Naive thymus-derived CD4-positive, alpha-beta T cell (primary cell): ENCODE results near the gene RPL35A. TPM values are rescaled to one million over a fixed set of nuclear protein-coding genes. Genes with fewer than 3 reads are reported as not detected.

Source experiments
- ATAC-seq: fragments of 150-1000 bp; cut with Tn5 transposase; 2 replicates; pipeline ENCODE4 v1.10.0; 2021; ENCODE audit warnings: mild to moderate bottlenecking, moderate library complexity
- CTCF ChIA-PET: fragments of 350-600 bp; sonication (Branson Sonifier 250); formaldehyde crosslinking; loops from one replicate; lab custom pipeline; 2021; ENCODE audit warnings: antibody characterized with exemption; lab: Charles Lee
- POLR2A ChIA-PET: fragments of 350-600 bp; sonication (Branson Sonifier 250); formaldehyde crosslinking; loops from one replicate; lab custom pipeline; 2021; ENCODE audit warnings: antibody characterized with exemption, inconsistent platforms; lab: Charles Lee
- DNase-seq, 9 donors: peaks; one replicate each; pipeline versions ENCODE4 v3.0.0 to v3.0.0-alpha.2; 2020 to 2022; ENCODE audit warnings: mixed read lengths in 1 of 9
- H3K27ac ChIP-seq: one replicate; pipeline ENCODE4 v1.7.0; 2013; ENCODE audit warnings: mild to moderate bottlenecking, low read depth, low read length, moderate library complexity
- H3K27me3 ChIP-seq, 2 donors: one replicate each; pipeline ENCODE4 v1.7.0; 2013; ENCODE audit warnings: low read length in 2 of 2, mild to moderate bottlenecking in 2 of 2, moderate library complexity in 2 of 2; ENCODE audit not compliant: control insufficient read depth in 2 of 2, insufficient read depth in 2 of 2
- H3K36me3 ChIP-seq, 3 experiments: 1 replicate in 2 of 3; 2 replicates in 1 of 3; pipeline ENCODE4 v1.7.0; 2013; ENCODE audit warnings: low read length in 3 of 3, mild to moderate bottlenecking in 3 of 3, moderate library complexity in 1 of 3; ENCODE audit not compliant: insufficient read depth in 3 of 3, control insufficient read depth in 2 of 3
- H3K4me1 ChIP-seq, 2 donors: one replicate each; pipeline ENCODE4 v1.7.0; 2013; ENCODE audit warnings: low read length in 2 of 2, mild to moderate bottlenecking in 2 of 2, moderate library complexity in 1 of 2; ENCODE audit not compliant: control insufficient read depth in 2 of 2, insufficient read depth in 2 of 2
- H3K4me3 ChIP-seq: 2 replicates; pipeline ENCODE4 v1.7.0; 2013; ENCODE audit warnings: mild to moderate bottlenecking, low read length
- H3K9me3 ChIP-seq, 3 experiments: 1 replicate in 2 of 3; 2 replicates in 1 of 3; pipeline ENCODE4 v1.7.0; 2013; ENCODE audit warnings: low read length in 3 of 3; ENCODE audit not compliant: control insufficient read depth in 2 of 3
- H3K27ac Mint-ChIP-seq, 9 donors: one replicate each; pipeline ENCODE4 v1.8.0; 2020 to 2022; ENCODE audit warnings: mixed read lengths in 9 of 9, mild to moderate bottlenecking in 8 of 9, moderate library complexity in 5 of 9, inconsistent platforms in 2 of 9
- H3K27me3 Mint-ChIP-seq, 5 donors: one replicate each; pipeline ENCODE4 v1.8.0; 2021 to 2022; ENCODE audit warnings: mixed read lengths in 5 of 5, mild to moderate bottlenecking in 1 of 5
- H3K36me3 Mint-ChIP-seq, 5 donors: one replicate each; pipeline ENCODE4 v1.8.0; 2020 to 2022; ENCODE audit warnings: mixed read lengths in 5 of 5, mild to moderate bottlenecking in 3 of 5, inconsistent platforms in 1 of 5
- H3K4me1 Mint-ChIP-seq, 7 donors: one replicate each; pipeline ENCODE4 v1.8.0; 2020 to 2022; ENCODE audit warnings: mixed read lengths in 7 of 7, mild to moderate bottlenecking in 3 of 7, inconsistent platforms in 1 of 7
- H3K4me3 Mint-ChIP-seq, 10 donors: one replicate each; pipeline ENCODE4 v1.8.0; 2020 to 2022; ENCODE audit warnings: mild to moderate bottlenecking in 10 of 10, mixed read lengths in 10 of 10, moderate library complexity in 6 of 10, inconsistent platforms in 2 of 10
- H3K9me3 Mint-ChIP-seq, 11 donors: one replicate each; pipeline ENCODE4 v1.8.0; 2020 to 2022; ENCODE audit warnings: mixed read lengths in 11 of 11, mild to moderate bottlenecking in 4 of 11, inconsistent platforms in 1 of 11, moderate library complexity in 1 of 11
- intact Hi-C, 2 donors: fragments of 100-400 bp; cut with micrococcal nuclease; formaldehyde crosslinking; loops; one replicate each; pipeline ENCODE4 v1.15.1; 2023
- polyA plus RNA-seq, 2 donors: library from polyadenylated mRNA; unstranded; fragments of 300-500 nt; fragmentation: Illumina TruSeq; gene quantifications; one replicate each; pipeline ENCODE4 v1.2.3, GENCODE V29; 2021
- total RNA-seq, 6 experiments: library from RNA in 5 of 6; stranded (reverse) in 5 of 6; gene quantifications; 1 replicate in 5 of 6; 2 replicates in 1 of 6; pipeline ENCODE4 v1.2.3 and lab custom pipeline; 2021 to 2026

Gene RPL35A
- total and polyA plus RNA-seq, 7 experiments from 2014 or later: 1,070 to 2,760 (median 1,979) TPM

DNA sequence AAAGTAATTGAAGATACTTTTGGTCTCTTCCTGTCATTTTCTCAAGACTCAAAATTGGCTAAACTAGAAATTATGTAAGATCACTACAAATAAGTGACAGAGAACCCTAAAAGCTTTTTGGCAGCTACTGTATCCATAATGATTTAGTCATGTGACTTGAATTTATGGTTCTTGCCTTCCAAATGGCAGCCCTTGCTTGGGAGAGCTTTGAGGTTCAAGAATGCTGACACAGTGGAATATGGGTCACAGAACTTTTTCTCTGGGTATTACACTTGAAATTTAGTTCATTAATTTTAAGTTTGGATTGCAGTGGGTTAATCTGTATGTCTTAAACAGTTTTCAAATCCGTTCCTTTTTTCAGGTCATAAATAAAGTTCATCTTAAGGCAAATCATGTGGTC, 24.0 kb downstream of the RPL35A start:
- peaks cover 0 to 40% (median 22%) of the 10 kb centered on the region in 5 donors for H3K36me3 Mint-ChIP-seq
- peaks cover 0 to 3% (median 0%) of the 10 kb centered on the region in 7 donors for H3K4me1 Mint-ChIP-seq
- Histone ChIP-seq H3K4me3 (no peak overlapping the region), H3K4me1 (no peaks in the 10 kb centered on the region), H3K36me3 (peaks cover 0 to 6% (median 0%) of the 10 kb centered on the region in 3 experiments), H3K9me3 (no peaks in the 10 kb centered on the region), H3K27ac (no peak overlapping the region), H3K27me3 (no peaks in the 10 kb centered on the region)
- no peak for DNase-seq
- ATAC-seq: no peak
- intact Hi-C loops: no loop called here
- H3K27ac Mint-ChIP-seq: no peak overlapping the region
- peaks cover 0 to 12% (median 5%) of the 10 kb centered on the region in 11 donors for H3K9me3 Mint-ChIP-seq
- no peaks in the 10 kb centered on the region for H3K27me3 Mint-ChIP-seq
- H3K4me3 Mint-ChIP-seq: no peak overlapping the region
- ChIA-PET CTCF (no interaction called here), POLR2A (interaction anchor here (0.7 kb wide), 1 partner anchor 23 kb away, joined by 3 read pairs; no protein-coding TSS in a partner anchor)

- Mint-ChIP-seq H3K4me3 (no peak overlapping the region), H3K36me3 (peaks cover 0 to 44% (median 27%) of the 10 kb centered on the region in 5 donors), H3K27me3 (no peaks in the 10 kb centered on the region), H3K9me3 (peaks cover 0 to 12% (median 5%) of the 10 kb centered on the region in 11 donors), H3K27ac (no peak overlapping the region), H3K4me1 (peaks cover 0 to 3% (median 0%) of the 10 kb centered on the region in 7 donors)
- POLR2A ChIA-PET: no interaction called here
- no peak overlapping the region for H3K27ac ChIP-seq
- H3K4me1 ChIP-seq: no peaks in the 10 kb centered on the region
- DNase-seq (no peak), ATAC-seq (no peak)
- CTCF ChIA-PET: no interaction called here
- no peaks in the 10 kb centered on the region for H3K9me3 ChIP-seq
- H3K36me3 ChIP-seq: peaks cover 0 to 6% (median 0%) of the 10 kb centered on the region in 3 experiments
- no peaks in the 10 kb centered on the region for H3K27me3 ChIP-seq
- intact Hi-C loops: no loop called here
- H3K4me3 ChIP-seq: no peak overlapping the region
Measured at GRCh38 chr3:197975311-197975710, 25.3 kb downstream of the RPL35A start.

DNA sequence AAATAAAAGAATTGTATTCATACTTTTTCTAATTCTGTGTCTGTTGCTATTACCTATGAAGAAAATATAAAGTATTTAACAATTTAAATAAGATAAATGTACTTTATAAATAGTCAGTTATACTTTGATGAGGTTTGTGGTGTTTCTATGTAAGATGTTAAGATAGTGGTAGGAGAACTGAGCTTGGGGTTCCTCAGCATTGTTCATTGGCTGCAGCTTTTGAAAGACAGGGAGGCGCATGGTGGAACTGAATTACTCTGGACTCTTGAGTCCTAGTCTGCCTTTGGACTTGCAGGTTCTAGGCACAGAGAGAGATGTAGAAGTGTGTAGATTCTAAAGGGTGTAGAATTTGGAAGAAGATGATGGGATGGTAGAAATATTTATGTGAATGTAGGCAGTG, 33.1 kb downstream of the RPL35A start:
- ChIA-PET POLR2A (no interaction called here), CTCF (no interaction called here)
- Mint-ChIP-seq H3K4me1 (peaks cover 5 to 30% (median 19%) of the 10 kb centered on the region in 7 donors), H3K36me3 (peaks cover 0 to 29% (median 11%) of the 10 kb centered on the region in 5 donors), H3K27me3 (no peaks in the 10 kb centered on the region), H3K27ac (peak overlapping the region in 3 of 9 donors; percentile 25 to 72 (median 65)), H3K4me3 (peak overlapping the region in 1 of 10 donors; percentile 56), H3K9me3 (no peaks in the 10 kb centered on the region)
- DNase-seq (no peak), ATAC-seq (no peak)
- H3K4me1 ChIP-seq: no peaks in the 10 kb centered on the region
- H3K27me3 ChIP-seq: no peaks in the 10 kb centered on the region
- no peak overlapping the region for H3K4me3 ChIP-seq
- H3K36me3 ChIP-seq: no peaks in the 10 kb centered on the region
- no peaks in the 10 kb centered on the region for H3K9me3 ChIP-seq
- no peak overlapping the region for H3K27ac ChIP-seq
- intact Hi-C loops: no loop called here

GRCh38 chr3:197989651-197990050, 39.7 kb downstream of the RPL35A start:
- Mint-ChIP-seq H3K4me3 (no peak overlapping the region), H3K27me3 (no peaks in the 10 kb centered on the region), H3K27ac (no peak overlapping the region), H3K36me3 (peaks cover 0 to 59% (median 37%) of the 10 kb centered on the region in 5 donors), H3K4me1 (no peaks in the 10 kb centered on the region), H3K9me3 (no peaks in the 10 kb centered on the region)
- no peaks in the 10 kb centered on the region for H3K9me3 ChIP-seq
- CTCF ChIA-PET: interaction anchor here (0.9 kb wide), 1 partner anchor 9 kb away, joined by 3 read pairs; no protein-coding TSS in a partner anchor
- H3K27ac ChIP-seq: no peak overlapping the region
- no peaks in the 10 kb centered on the region for H3K27me3 ChIP-seq
- H3K4me1 ChIP-seq: no peaks in the 10 kb centered on the region
- H3K4me3 ChIP-seq: no peak overlapping the region
- POLR2A ChIA-PET: interaction anchor here (0.6 kb wide), 1 partner anchor 28 kb away, joined by 3 read pairs; no protein-coding TSS in a partner anchor
- ATAC-seq: no peak
- H3K36me3 ChIP-seq: peaks cover 0 to 9% (median 0%) of the 10 kb centered on the region in 3 experiments
- intact Hi-C loops: no loop called here
- no peak for DNase-seq

DNA sequence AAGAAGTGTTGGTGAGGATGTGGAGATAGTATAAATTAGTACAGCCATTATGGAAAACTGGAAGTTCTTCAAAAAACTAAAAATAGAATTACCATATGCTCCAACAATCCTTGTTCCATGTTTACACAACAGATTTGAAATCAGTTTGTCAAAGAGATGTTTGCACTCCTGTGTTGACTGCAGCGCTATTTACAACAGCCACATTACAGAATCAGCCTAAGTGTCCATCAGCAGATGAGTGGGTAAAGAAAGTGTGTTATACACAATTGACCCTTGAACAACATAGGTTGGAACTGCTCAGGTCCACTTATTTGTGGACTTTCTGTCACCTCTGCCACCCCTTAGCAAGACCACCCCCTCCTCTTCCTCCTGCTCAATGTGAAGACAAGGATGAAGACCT, 44.7 kb downstream of the RPL35A start:
- ChIA-PET CTCF (no interaction called here), POLR2A (no interaction called here)
- no peaks in the 10 kb centered on the region for H3K4me1 ChIP-seq
- H3K9me3 ChIP-seq: no peaks in the 10 kb centered on the region
- no peaks in the 10 kb centered on the region for H3K27me3 ChIP-seq
- no peak overlapping the region for H3K4me3 ChIP-seq
- Mint-ChIP-seq H3K36me3 (peaks cover 0 to 64% (median 22%) of the 10 kb centered on the region in 5 donors), H3K4me1 (no peaks in the 10 kb centered on the region), H3K4me3 (no peak overlapping the region), H3K9me3 (no peaks in the 10 kb centered on the region), H3K27me3 (no peaks in the 10 kb centered on the region), H3K27ac (no peak overlapping the region)
- ATAC-seq (no peak), DNase-seq (no peak)
- intact Hi-C loops: no loop called here
- no peak overlapping the region for H3K27ac ChIP-seq
- H3K36me3 ChIP-seq: peaks cover 0 to 15% (median 0%) of the 10 kb centered on the region in 3 experiments

DNA sequence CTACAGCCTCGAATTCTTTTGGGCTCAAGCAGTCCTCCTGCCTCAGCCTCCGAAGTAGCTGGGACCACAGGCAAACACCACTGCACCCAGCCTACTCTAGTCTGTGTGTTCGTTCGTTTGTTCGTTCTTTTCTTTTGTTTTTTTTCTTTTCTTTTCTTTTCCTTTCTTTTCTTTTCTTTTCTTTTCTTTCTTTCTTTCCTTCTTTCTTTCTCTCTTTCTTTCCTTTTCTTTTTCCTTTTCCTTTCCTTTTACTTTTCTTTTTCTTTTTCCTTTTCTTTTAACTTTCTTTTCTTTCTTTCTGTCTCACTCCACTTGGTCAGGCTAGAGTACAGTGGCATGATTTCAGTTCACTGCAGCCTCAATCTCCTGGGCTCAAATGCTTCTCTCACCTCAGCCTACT, 46.9 kb downstream of the RPL35A start:
- Histone ChIP-seq H3K27ac (no peak overlapping the region), H3K4me3 (no peak overlapping the region), H3K36me3 (peaks cover 0 to 5% (median 0%) of the 10 kb centered on the region in 3 experiments), H3K9me3 (no peaks in the 10 kb centered on the region), H3K27me3 (no peaks in the 10 kb centered on the region), H3K4me1 (no peaks in the 10 kb centered on the region)
- no peaks in the 10 kb centered on the region for H3K9me3 Mint-ChIP-seq
- POLR2A ChIA-PET: no interaction called here
- H3K4me1 Mint-ChIP-seq: no peaks in the 10 kb centered on the region
- no peak overlapping the region for H3K4me3 Mint-ChIP-seq
- peak overlapping the region in 2 of 9 donors; percentile 42 to 67 for H3K27ac Mint-ChIP-seq
- DNase-seq (no peak), ATAC-seq (no peak)
- peaks cover 0 to 59% (median 24%) of the 10 kb centered on the region in 5 donors for H3K36me3 Mint-ChIP-seq
- intact Hi-C loops: no loop called here
- CTCF ChIA-PET: no interaction called here
- no peaks in the 10 kb centered on the region for H3K27me3 Mint-ChIP-seq

GRCh38 chr3:197997936-197998335, 47.9 kb downstream of the RPL35A start:
- ChIA-PET CTCF (no interaction called here), POLR2A (interaction anchor here (0.6 kb wide), 1 partner anchor 1250 kb away, joined by 3 read pairs; no protein-coding TSS in a partner anchor)
- no peak overlapping the region for H3K27ac Mint-ChIP-seq
- no peak for DNase-seq
- H3K27me3 Mint-ChIP-seq: no peaks in the 10 kb centered on the region
- peaks cover 0 to 5% (median 0%) of the 10 kb centered on the region in 3 experiments for H3K36me3 ChIP-seq
- H3K4me1 Mint-ChIP-seq: no peaks in the 10 kb centered on the region
- H3K4me3 Mint-ChIP-seq: no peak overlapping the region
- H3K4me3 ChIP-seq: no peak overlapping the region
- no peak for ATAC-seq
- peaks cover 0 to 48% (median 13%) of the 10 kb centered on the region in 5 donors for H3K36me3 Mint-ChIP-seq
- H3K4me1 ChIP-seq: no peaks in the 10 kb centered on the region
- H3K9me3 ChIP-seq: no peaks in the 10 kb centered on the region
- H3K27me3 ChIP-seq: no peaks in the 10 kb centered on the region
- intact Hi-C loops: no loop called here
- H3K9me3 Mint-ChIP-seq: no peaks in the 10 kb centered on the region
- H3K27ac ChIP-seq: no peak overlapping the region
